HG03378 (cell line): ENCODE results near the gene ZNF418.

Experiments
- ATAC-seq: cut with Tn5 transposase; IDR thresholded peaks from one replicate; pipeline ENCODE4 v1.9.1; 2021; ENCODE audit warnings: mild to moderate bottlenecking, moderate library complexity; ENCODE audit not compliant: unreplicated experiment

The ZNF418 gene

DNA sequence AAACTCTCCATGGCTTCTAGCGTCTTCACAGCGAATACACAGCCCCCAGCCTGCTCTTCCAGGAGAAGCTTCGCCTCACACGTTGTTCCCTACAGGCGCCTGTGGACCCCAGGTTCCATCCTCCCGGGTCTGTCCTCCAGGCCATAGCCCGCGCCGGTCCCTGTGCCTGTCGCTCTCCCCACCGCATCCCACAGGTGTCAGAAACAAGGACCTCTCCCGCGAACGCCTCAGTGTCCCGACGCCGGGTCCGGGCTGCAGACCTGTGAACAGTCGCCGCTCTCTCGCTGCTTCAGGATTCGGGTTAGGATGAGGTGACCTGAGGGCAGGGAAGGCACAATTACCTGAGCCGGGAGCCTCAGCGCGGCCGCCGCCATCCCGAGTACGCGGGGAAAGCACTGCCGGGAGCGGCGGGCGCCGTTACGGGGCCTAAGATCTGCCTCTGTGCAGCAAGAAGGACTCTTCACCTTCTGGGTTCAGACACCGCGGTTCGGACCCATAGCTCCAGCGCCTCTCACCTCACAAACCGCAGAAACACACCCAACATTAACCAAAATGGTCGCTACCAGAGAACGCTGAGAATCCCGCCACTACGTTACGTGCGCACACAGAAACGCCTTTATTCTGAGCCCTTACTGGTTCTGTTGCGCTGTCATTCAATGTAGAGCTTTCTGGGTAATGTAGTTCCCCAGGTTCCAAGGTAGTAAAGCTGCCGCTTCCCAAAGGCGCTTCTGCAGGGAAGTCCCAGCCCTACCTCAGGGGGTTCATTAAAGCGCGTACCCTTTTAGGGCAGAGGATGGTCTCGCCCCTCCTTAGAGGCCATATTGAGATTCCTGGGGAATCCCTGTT is at the start of gene ZNF418:
ZNF418 (minus strand) TSS at position 583 of the 846 bp plus-strand sequence. CDS start 1,580 bp downstream, outside the sequence.
- peak; percentile 83 for ATAC-seq

DNA sequence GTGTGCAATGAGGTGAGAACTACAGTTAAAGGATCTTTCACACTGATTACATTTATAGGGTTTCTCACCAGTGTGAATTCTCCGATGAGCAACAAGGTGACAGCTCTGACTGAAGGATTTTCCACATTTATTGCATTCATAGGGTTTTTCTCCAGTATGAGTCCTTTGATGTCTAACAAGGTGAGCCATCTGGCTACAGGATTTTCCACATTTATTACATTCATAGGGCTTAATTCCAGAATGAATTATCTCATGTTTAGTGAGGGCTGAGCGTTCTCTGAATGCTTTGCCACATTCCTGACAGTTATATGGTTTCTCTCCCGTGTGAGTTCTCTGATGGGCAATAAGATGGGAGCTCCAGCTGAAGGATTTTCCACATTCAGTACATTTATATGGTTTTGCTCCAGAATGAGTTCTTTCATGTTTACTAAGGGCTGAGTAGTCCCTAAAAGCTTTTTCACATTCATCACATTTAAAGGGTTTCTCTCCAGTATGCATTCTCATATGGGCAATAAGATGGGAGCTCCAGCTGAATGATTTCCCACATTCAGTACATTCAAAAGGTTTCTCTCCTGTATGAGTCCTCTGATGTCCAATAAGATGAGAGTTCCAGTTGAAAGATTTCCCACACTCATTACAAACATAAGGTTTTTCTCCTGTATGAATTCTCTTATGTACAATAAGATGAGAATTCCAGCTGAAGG is 43.5 kb upstream of the ZNF418 start:
- ATAC-seq: no peak

DNA sequence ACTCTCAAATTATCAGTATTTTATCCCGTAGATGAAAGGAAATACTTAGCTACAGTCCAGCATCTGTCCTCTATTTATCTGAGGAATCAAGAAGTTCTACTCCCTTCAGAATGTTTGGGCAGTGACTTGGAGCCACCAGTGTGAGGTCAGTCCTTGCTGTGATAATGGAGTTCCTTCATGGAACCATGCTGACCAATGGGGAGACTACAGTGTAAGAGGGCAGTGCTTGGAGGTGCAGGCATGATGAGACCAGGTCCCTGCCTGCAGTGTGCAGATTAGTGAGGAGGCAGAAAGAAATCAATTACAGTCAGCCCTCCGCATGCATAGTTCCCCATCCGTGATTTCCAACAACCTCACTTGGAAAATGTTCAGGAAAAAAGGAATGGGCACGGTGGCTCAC is 39.2 kb upstream of the ZNF418 start, which contains the start of gene C19orf18:
C19orf18 (minus strand) TSS at position 101 of the 400 bp plus-strand sequence. CDS start 102 bp downstream, outside the sequence.
- ATAC-seq: no peak

DNA sequence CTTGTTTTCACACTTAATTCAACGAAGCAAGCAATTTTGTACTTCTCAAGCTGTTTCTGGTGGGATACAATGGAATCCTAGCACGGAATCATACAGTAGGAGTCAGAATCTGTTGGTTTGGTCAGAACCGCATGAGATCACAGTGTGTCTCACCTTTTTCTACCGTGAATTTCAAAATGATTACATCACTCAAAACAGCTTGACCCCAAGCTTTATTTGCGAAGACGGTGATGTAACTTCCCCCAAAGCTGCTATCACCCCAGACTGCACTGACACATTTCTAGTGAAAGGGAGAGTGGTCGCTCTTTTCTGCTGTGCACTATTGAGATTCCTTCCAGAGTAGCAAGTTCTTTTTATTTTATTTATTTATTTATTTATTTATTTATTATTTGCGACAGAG is 29.6 kb upstream of the ZNF418 start:
- no peak for ATAC-seq

- ATAC-seq: no peak
Observed at GRCh38 chr19:57961785-57962184, 26.6 kb upstream of the ZNF418 start.

DNA sequence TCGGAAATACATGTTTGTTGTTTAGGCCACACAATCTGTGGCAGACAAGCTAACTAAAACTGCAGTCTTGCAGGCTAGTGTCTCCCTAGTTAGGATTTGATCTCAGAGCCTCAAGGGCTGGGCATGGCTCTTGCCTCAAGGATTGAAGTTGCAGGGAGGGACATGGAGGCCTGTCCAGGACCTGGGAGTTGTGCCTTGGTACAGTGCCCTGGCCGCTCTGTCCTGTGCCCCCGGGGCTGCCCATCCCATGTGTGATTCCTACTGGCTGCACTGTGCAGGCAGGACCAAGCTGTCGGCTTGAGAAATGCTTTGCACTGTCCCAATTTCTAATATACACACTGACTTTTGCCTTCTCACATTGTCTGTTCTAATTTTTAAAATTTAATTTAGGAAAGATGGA is 19.8 kb upstream of the ZNF418 start:
- no peak for ATAC-seq

DNA sequence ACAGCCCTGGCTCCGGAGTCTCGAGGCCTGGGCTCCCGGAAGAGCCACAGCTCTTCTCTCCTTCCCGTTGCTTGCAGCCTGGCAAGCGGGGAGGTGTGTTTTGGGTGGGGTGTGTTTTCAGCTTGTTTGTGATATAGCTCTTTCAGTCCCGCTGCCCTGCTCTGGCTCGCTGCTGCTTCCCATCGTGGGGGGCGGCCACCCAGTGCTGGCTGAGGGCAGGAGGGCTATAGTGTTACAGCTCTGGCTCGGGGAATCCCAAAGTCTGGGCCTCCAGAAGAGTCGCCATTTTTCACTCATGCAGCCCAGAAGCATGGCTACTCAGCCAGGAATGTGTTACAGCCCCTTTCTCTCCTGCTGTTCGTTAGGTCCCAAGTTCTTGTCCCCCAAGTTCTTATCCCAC is 14.5 kb upstream of the ZNF418 start:
- ATAC-seq: no peak

- no peak for ATAC-seq
Observed at GRCh38 chr19:57949296-57949695, 14.1 kb upstream of the ZNF418 start.

GRCh38 chr19:57947419-57948134 is 12.4 kb upstream of the ZNF418 start, which contains the start of gene ZNF256:
Gene ZNF256 (minus strand): TSS chr19:57947706. CDS start chr19:57947474, 232 bp downstream.
- peak; percentile 77 for ATAC-seq

GRCh38 chr19:57947088-57947418 is 11.9 kb upstream of the ZNF418 start:
- peak; percentile 14 for ATAC-seq

DNA sequence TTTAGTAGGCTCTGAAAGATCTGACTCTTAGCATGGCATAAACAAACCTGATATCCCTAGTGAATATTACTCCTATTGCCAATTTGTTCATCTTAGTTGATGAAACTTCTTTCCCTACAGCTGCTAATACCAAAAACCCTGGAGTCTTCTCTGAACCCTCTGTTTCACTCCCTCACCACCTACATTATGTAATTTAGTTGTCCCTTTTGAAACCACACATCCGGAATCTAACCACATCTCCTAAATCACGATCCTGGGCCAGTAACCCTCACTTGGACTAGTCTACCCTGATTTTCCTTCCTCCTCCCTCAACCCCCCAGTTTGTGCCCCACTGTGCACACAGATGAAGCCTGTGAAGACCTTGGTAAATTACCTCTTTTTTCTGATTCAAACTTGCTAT is 11.1 kb upstream of the ZNF418 start:
- no peak for ATAC-seq

DNA sequence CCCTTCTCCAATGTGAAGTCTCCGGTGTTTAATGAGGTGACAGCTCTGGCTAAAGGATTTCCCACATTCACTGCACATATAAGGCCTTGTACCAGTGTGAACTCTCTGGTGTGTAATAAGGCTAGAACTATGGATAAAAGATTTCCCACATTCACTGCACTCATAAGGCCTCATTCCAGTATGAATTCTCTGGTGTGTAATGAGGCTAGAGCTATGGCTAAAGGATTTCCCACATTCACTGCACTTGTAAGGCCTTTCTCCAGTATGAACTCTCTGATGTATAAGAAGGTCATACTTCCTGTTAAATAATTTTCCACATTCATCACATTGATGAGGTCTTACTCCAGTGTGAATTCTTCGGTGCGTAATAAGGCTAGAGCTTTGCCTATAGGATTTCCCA is 6.4 kb upstream of the ZNF418 start:
- ATAC-seq: no peak

DNA sequence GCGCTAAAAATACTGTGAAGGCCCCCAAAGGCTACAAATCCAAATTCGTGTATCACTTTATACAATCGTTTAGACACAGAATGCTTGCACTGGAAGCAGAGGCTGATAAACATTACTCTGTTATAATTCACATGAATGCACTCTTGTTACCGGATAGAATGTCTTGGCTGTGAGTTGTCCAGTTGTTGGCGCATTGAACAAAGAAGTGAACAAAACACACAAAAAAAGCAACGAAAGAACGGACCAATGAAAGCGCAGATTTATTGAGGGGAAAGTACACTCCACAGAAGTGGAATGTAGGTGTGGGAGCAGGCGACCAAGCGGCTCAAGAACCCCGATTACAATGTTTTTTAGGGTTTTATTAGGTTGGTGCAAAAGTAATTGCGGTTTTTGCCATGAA is 529 bp upstream of the ZNF418 start:
- ATAC-seq: no peak

GRCh38 chr19:57927587-57927986 is 7.6 kb downstream of the ZNF418 start:
- no peak for ATAC-seq

DNA sequence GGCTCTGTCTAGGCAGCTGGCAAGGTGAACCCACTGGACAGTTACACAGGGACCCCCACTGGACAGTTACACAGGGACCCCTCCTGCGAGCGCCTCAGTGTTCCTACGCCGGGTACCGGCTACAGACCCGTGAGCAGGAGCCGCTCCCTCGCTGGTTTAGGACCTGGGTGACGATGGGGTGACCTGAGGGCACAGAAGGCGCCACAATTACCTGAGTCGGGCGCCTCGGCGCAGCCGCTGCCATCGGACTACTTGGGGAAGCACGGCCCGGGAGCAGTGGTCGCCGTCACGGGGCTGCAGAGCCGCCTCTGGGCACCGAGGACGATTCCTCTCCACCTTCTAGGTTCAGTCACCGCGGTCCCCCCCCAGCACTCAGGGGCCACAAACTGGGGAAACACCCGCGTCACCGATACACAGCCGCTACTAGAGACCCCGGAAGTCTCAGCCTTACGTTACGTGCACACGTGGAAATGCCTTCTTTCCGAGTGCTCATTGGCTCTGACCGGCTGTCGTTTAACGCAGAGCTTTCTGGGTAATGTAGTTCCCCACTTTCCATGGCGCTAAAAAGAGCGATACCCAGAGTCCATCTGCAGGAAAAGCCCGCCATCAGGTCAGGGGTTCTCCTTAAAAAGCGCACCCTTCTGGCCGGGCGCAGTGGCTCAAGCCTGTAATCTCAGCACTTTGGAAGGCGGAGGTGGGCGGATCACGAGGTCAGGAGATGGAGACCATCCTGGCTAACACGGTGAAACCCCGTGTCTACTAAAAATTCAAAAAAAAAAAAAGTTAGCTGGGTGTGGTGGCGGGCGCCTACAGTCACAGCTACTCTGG is 18.8 kb downstream of the ZNF418 start, which contains the start of gene ZNF417:
ZNF417 (minus strand) TSS at position 425 of the 828 bp plus-strand sequence; CDS start at position 244, 181 bp downstream.
- ATAC-seq: peak; percentile 94

DNA sequence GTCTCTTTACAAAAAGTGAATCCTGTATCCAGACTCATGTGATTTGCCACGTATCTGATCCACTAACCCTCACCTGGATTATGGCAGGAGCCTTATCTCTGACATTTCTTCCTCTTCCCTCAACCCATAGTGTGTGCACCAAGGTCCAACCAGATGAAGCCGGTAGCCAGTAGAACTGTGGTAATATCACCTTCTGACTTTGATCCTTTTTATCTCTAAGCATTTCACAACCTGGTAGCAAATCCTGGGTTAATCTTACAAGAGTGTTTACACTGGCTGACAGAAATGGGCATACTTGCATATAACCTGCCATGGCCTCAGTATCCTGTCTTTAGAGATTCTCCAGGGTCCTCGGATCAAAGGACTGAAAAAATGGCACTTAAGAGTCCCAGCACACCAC is 20.7 kb downstream of the ZNF418 start:
- ATAC-seq: no peak

GRCh38 chr19:57907394-57907793 is 27.8 kb downstream of the ZNF418 start:
- no peak for ATAC-seq

DNA sequence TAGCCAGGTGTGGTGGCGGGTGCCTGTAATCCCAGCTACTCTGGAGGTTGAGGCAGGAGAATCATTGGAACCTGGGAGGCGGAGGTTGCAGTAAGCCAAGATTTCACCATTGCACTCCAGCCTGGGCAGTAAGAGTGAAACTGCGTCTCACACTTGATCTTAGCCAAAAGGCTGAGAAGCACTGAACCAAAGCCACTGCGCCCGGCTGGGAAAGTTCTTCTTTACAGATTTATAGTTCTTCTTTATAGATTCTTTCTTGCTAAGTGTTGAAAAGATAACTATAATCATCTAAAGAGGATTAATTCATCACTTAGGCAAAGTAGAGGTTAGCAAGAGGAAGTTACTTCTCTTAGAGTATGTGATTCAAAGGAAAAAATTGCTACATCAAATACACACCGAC is 29.9 kb downstream of the ZNF418 start:
- ATAC-seq: no peak

GRCh38 chr19:57903618-57904184 is 31.5 kb downstream of the ZNF418 start:
- no peak for ATAC-seq

- no peak for ATAC-seq
Observed at GRCh38 chr19:57900311-57900710, 34.9 kb downstream of the ZNF418 start.
